HL-60 (cell line): ENCODE data around the gene FASTK.

ENCODE experiments used
- POLR2AphosphoS5 ChIP-seq: IDR thresholded peaks from 2 replicates; pipeline ENCODE4 v1.6.1; 2012; ENCODE audit warnings: low read depth
- TF ChIP-seq, protein P1 (sequence below): IDR thresholded peaks from one replicate; pipeline ENCODE4 v1.5.1; 2011; ENCODE audit warnings: low read length, control low read depth, inconsistent platforms; ENCODE audit not compliant: insufficient read depth

DNA sequence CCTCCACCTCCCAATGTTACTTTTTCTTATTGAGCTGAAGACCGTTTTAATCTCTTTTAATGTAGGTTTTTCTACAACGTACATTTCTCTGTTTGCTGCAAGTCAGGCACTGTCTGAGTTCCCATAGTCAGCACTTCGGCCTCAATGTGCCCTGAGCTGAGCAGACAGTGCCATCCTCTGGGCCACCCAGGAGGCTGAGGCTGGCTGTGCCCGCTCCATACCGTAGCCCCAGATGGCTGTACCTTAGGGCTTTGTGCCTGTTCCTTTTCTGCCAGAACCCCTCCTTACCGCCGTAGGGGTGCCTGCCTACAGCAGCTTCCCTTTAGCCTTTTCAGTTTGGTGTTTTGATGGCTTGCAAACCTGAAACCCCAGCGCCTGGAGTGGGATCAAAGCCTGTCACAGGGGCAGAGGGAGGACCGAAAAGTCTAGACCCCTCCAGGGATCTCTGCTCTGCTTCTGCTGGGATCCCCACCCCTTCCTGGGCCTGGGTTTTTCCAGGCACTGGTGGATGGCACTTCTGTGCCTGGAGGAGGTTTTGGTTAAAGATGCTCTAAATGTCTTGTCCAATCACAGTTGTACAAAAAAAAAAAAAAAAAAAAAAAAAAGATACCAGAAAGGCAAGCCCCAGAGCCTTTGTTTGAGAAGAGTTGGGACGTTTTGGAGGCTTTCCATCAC lies 14.7 kb upstream of the FASTK start:
- TF ChIP-seq, protein P1, sequence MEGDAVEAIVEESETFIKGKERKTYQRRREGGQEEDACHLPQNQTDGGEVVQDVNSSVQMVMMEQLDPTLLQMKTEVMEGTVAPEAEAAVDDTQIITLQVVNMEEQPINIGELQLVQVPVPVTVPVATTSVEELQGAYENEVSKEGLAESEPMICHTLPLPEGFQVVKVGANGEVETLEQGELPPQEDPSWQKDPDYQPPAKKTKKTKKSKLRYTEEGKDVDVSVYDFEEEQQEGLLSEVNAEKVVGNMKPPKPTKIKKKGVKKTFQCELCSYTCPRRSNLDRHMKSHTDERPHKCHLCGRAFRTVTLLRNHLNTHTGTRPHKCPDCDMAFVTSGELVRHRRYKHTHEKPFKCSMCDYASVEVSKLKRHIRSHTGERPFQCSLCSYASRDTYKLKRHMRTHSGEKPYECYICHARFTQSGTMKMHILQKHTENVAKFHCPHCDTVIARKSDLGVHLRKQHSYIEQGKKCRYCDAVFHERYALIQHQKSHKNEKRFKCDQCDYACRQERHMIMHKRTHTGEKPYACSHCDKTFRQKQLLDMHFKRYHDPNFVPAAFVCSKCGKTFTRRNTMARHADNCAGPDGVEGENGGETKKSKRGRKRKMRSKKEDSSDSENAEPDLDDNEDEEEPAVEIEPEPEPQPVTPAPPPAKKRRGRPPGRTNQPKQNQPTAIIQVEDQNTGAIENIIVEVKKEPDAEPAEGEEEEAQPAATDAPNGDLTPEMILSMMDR: no peak
- TF ChIP-seq POLR2AphosphoS5: no peak
